GM10266 (cell line): ENCODE results near the gene ZNF20.
A peak's percentile ranks its signal among the peaks of the same experiment; 100 is the strongest.
"Not testable (repeated sequence)": the region's sequence is repeated elsewhere in the genome, so short reads cannot be mapped to it uniquely, and the experiment has no call there.

Experiments used
- DNase-seq: peaks from one replicate; pipeline ENCODE4 v3.0.0; 2012; ENCODE audit errors: extremely low spot score
- CTCF ChIP-seq: IDR thresholded peaks from 2 replicates; pipeline ENCODE4 v1.5.1; 2012; ENCODE audit warnings: mild to moderate bottlenecking, low read depth; ENCODE audit not compliant: control insufficient read depth, insufficient read depth; ENCODE audit errors: missing control alignments

ZNF20 gene

GRCh38 chr19:12093777-12094176 is 46.4 kb downstream of the ZNF20 start:
- DNase-seq: peak; percentile 50
- no peak for TF ChIP-seq CTCF

- TF ChIP-seq CTCF: no peak
These were observed 47.2 kb downstream of the ZNF20 start for GRCh38 chr19:12092956-12093355.

GRCh38 chr19:12092065-12092867 is 47.9 kb downstream of the ZNF20 start:
- no peak for TF ChIP-seq CTCF
- DNase-seq: peak; percentile 87

More at GRCh38 chr19:12092956-12093355, 47.2 kb downstream of the ZNF20 start:
- DNase-seq: no peak

- peak; percentile 75 for DNase-seq
- TF ChIP-seq CTCF: peak; percentile 74
These were observed 49.3 kb downstream of the ZNF20 start for GRCh38 chr19:12090807-12091206.

GRCh38 chr19:12085074-12085818 is 54.9 kb downstream of the ZNF20 start:
- TF ChIP-seq CTCF: no peak
- DNase-seq: no peak

- DNase-seq: not testable (repeated sequence)
These were observed 56.8 kb downstream of the ZNF20 start for GRCh38 chr19:12083336-12083735.
